Measurements from ENCODE around the gene SDK1. TPM values are rescaled to one million over a fixed set of nuclear protein-coding genes. Genes with fewer than 3 reads are reported as not detected.

The SDK1 gene
- total and polyA plus RNA-seq, 2 experiments from 2014 or later = 2.1 to 10.0 TPM

GRCh38 chr7:3459111-3459510 lies 158.1 kb downstream of the SDK1 start:
- no peaks in the 10 kb centered on the region for H3K79me2 ChIP-seq (replicated peaks; ENCODE audit: insufficient read depth)
- no peak overlapping the region for H2AFZ ChIP-seq
- ATAC-seq = no peak
- DNase-seq (ENCODE audit: low spot score) = no peak
- no peak overlapping the region for H3K4me3 ChIP-seq
- no peak overlapping the region for H3K4me2 ChIP-seq
- no peaks in the 10 kb centered on the region for H3K4me1 ChIP-seq (ENCODE audit: insufficient read depth)
- H3K36me3 ChIP-seq (ENCODE audit: insufficient read depth) = no peaks in the 10 kb centered on the region
- H3F3A ChIP-seq (replicated peaks; ENCODE audit: low read depth) = no peaks in the 10 kb centered on the region
- H3K9me2 ChIP-seq (ENCODE audit: insufficient read depth) = no peaks in the 10 kb centered on the region
- H3K27ac ChIP-seq (ENCODE audit: low read depth) = no peak overlapping the region
- no peaks in the 10 kb centered on the region for H3K27me3 Mint-ChIP-seq (ENCODE audit: insufficient read depth, low read depth, poor library complexity)
- no peak for TF ChIP-seq EZH2phosphoT487 (IDR thresholded peaks at IDR 0.05; ENCODE audit: unreplicated experiment)
- TF ChIP-seq JUNB (IDR thresholded peaks at IDR 0.05; ENCODE audit: unreplicated experiment) = no peak
- TF ChIP-seq ZNF462 (CRISPR knock-in tag; IDR thresholded peaks at IDR 0.05) = no peak
- TF ChIP-seq STAT1 (IDR thresholded peaks at IDR 0.05; ENCODE audit: unreplicated experiment) = no peak
- no peak for TF ChIP-seq CTCF (conservative IDR thresholded peaks at IDR 0.05; ENCODE audit: low read depth in 2 of 2)
- TF ChIP-seq ZNF331 (CRISPR knock-in tag; IDR thresholded peaks at IDR 0.05; ENCODE audit: low read depth) = no peak
- TF ChIP-seq POLR2AphosphoS5 (IDR thresholded peaks at IDR 0.05; ENCODE audit: low read depth) = no peak
- no peak for TF ChIP-seq EZH2 (IDR thresholded peaks at IDR 0.05; ENCODE audit: low read depth, unreplicated experiment)
- TF ChIP-seq REST (IDR thresholded peaks at IDR 0.05; ENCODE audit: unreplicated experiment) = no peak
- no peak for TF ChIP-seq CREB1 (CRISPR knock-in tag; IDR thresholded peaks at IDR 0.05; ENCODE audit: low read depth)
- no peak for TF ChIP-seq ZNF114 (CRISPR knock-in tag; IDR thresholded peaks at IDR 0.05)
- TF ChIP-seq NANOG (IDR thresholded peaks at IDR 0.05; ENCODE audit: borderline replicate concordance) = no peak
- TF ChIP-seq ETS1 (IDR thresholded peaks at IDR 0.05) = no peak
- no peaks in the 10 kb centered on the region for H4K20me1 ChIP-seq (replicated peaks; ENCODE audit: insufficient read depth)
- H3K27me3 ChIP-seq (ENCODE audit: insufficient read depth) = no peaks in the 10 kb centered on the region
- no peaks in the 10 kb centered on the region for H3K36me3 Mint-ChIP-seq (ENCODE audit: low read depth)
- H3K27ac Mint-ChIP-seq = peak overlapping the region; percentile 21; the same call in 1 of the 2 replicates
- H3K9me3 Mint-ChIP-seq = no peaks in the 10 kb centered on the region
- H3K4me1 Mint-ChIP-seq = peaks cover 6% of the 10 kb centered on the region; the same call in 2 of the 3 replicates
- no peak overlapping the region for H3K4me3 Mint-ChIP-seq

Measured in GM23338 (cell line).